Activated CD8-positive, alpha-beta memory T cell treated with anti-CD3 and anti-CD28 coated beads for 4 hours (primary cell): ENCODE measurements around the gene PHYHD1.
"Not testable (repeated sequence)": the region's sequence is repeated elsewhere in the genome, so short reads cannot be mapped to it uniquely, and the experiment has no call there.

Experiments
- DNase-seq, 2 donors: peaks; one replicate each; pipeline ENCODE4 v3.0.0-alpha.2; 2020; ENCODE audit warnings: low read depth in 2 of 2

The PHYHD1 gene

DNA sequence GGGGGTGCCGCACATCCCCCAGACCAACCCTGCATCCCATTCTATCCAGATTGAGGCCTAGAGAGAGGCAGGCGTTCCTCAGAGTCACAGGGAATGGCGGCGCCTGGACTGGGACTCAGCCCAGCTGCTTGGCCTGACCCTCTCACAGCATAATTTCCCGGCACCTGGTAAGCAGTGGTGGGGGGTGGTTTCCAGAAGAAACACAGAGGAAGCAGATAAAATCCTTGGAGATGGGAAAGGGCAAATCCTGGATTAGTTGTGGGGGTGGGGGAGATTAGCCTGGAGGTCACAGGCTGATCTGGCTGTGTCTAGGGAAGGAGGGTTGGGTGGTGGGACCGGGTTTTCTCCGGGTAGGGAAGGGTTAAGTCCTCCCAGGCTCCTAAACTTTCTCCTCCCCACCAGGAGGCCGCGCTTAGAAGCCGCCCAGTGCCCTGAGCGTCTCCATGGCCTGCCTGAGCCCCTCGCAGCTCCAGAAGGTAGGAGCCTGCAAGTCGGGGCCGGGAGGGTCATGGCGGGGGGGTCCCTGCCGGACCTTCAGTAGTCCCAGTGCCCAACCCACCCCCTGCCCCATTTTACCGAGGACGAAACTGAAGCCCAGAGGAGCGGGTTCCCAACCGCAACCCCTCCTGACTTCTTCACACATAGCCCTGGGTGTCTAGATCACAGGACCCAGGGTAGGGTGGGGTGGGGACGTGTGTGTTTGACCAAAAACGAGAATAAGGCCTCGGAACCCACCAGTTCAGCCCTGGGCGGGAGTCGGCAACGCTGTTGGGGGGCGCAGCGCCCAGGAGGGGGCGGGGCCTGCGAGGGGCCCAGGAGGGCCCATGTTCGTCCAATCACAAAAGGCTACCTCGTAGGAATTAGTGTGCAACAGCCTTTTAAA, 1.3 kb downstream of the PHYHD1 start:
- DNase-seq = no peak

DNA sequence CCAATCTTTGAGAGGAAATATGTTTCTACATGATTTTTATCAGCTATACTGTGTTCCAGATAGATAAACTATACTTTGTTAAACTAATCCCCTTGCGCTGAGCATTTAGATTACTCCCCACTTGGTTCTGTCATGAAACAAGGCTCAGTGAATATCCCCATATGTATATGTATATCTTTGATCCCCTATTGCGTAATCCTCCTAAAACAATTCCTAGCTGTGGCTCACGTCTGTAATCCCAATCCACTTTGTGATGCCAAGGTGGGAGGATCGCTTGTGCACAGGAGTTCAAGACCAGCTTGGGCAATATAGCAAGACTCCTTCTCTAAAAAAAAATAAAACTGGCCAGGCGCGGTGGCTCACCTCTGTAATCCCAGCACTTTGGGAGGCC, 2.7 kb downstream of the PHYHD1 start:
- DNase-seq = no peak

- no peak for DNase-seq
These were observed 7.1 kb downstream of the PHYHD1 start for GRCh38 chr9:128927731-128928411.

DNA sequence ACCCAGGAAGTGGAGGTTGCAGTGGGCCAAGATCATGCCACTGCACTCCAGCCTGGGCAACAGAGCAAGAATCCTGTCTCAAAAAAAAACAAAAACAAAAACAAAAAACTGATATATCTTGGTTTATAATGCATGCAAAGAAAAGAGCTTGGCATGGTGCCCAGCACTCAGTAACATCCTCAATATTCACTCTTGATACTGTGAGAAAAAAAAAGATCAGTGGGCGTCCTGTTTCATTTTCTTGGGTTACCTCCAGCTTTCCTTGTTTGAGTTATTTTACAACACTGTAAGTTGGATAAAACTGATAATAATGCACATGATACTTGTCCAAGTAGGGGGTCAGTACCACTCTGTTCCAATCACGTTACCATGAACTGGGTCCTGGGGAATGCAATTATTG, 7.8 kb downstream of the PHYHD1 start:
- DNase-seq = no peak

DNA sequence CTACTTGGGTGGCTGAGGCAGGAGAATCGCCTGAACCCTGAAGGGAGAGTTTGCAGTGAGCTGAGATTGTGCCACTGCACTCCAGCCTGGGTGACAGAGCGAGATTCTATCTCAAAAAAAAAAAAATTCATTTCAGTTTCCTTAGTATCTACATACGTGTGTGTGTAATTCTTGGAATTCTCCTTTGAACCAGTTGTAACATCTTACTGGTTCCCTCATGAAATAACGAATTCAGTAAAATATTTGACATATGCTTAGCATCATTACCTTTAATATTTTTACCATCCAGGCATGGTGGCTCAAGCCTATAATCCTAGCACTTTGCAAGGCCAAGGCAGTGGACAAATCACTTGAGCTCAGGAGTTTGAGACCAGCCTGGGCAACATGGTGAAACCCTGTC, 8.8 kb downstream of the PHYHD1 start:
- no peak for DNase-seq

- DNase-seq = no peak
These were observed 12.9 kb downstream of the PHYHD1 start for GRCh38 chr9:128933731-128934130.

DNA sequence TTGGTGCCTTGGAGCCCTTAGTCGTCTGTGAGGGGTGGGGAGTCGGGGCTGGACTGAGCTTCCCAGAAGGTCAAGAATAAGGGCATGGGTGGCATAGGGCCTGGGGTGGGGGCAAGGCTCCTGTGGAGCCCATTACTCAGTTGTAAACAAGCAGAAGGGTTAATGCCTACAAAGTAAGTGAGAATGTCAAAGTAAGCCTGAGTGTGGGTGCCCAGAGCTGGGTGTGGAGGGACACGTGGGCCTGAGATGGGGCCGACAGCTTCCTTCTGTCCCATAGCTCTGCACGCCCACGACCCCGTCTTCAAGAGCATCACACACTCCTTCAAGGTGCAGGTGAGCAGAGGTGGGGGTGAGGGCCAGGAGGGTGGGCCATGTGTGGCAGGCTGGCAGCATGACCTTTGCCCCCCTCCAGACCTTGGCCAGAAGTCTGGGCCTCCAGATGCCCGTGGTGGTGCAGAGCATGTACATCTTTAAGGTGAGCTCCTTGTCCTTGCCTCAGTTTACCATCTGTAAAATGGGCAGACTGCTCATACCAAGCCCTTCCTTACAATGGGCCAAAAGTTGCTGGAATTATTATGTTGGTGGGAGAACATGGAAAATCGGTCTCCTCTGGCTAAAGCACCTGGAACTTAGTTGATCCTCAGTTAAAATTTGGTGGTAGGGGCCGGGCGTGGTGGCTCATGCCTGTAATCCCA, 15.5 kb downstream of the PHYHD1 start:
- no peak for DNase-seq

DNA sequence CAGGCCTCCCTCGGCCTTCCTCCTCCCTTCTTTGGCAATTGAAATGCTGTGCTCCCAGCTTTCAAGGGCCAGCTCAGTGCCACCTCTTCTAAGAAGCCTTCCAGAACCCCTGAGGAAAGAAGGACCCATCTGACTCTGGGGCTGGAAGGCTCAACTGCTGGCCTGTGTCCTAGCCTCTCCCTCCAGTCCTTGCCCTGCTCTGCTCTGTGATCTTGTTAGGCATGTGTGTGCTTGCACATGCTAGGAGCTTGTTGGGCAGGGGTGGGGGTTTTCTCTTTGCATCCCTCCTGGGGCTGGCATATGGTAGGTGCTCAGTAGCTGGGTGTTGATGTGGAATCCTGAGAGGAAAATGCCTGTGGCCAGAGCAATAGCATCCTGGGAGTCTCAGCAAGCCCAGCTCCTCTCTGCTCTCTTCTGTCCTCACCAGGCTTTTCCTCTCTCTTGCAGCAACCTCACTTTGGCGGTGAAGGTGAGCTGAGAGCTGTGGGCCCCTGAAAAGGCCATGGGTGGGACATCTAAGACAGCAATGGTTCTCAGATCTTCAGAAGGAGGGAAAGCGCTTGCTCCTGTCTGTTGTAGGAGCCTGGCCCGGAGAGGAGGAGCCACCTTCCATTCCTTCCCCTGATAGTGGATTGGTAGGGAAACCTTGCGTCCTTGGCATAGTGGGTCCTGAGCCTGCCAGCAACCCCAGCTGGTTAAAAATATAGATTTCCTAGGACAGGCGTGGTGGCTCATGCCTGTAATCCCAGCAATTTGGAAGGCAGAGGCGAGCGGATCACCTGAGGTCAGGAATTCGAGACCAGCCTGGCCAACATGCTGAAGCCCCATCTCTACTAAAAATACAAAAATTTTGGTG, 16.8 kb downstream of the PHYHD1 start:
- DNase-seq = no peak

DNA sequence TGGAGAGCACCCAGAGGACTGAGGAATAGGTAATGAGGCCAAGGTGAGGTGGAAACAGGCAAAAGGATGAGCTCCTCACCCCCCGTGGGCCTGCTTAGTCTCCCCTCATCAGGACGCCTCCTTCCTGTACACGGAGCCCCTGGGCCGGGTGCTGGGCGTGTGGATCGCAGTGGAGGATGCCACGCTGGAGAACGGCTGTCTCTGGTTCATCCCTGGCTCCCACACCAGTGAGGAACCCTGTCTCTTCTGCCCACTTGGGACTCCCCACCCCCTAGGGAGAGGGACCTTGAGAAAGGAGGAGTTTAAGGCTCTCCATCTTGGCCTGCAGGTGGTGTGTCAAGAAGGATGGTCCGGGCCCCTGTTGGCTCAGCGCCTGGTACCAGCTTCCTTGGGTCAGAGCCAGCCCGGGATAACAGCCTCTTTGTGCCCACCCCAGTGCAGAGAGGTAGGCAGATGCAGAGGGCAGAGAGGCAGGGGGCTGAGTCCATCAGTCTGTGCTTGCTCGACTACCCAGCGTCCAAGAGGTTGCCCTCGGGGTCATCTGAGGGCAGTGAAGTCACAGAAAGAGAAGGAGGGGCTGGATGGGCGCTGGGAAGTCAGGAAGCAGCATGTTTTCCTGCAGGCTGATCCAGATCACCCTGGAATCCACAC, 19.6 kb downstream of the PHYHD1 start:
- no peak for DNase-seq

GRCh38 chr9:128940946-128941755, 20.4 kb downstream of the PHYHD1 start:
- DNase-seq = no peak

- no peak for DNase-seq
These were observed 23.2 kb downstream of the PHYHD1 start for GRCh38 chr9:128943832-128944620.

GRCh38 chr9:128944966-128945365, 24.2 kb downstream of the PHYHD1 start:
- DNase-seq = not testable (repeated sequence)

DNA sequence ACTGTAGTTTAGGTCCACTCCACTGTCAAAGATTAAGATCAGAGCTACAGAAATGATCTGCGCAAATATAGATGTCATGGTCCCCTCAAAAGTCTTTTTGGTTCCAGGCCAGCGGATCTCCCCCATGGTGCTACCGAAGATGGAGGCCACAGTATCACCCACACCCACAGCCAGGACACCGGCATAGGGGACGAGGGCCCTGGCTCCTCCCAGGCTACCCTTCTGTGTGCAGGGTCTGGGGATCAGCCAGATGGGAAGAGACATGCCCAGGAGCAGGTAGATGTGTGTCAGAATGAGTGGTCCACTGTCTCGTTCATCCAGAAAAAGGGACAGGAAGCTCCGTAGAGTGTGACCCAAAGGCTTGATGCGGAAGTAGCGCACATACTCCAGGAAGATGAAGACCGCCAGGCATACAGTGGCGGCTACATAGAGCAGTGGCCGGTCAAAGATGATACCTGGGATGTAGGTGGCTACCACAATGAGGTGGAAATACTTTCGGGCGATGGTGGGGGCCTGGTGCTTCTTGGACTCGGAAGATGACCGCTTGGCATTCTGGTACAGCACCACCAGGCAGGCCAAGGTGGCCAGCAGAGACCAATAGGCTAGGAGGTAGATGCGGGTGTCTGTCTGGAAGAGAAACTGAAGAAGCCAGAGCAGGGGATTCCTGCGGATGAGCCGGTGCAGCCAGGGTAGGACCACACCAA, 25.2 kb downstream of the PHYHD1 start:
- no peak for DNase-seq

DNA sequence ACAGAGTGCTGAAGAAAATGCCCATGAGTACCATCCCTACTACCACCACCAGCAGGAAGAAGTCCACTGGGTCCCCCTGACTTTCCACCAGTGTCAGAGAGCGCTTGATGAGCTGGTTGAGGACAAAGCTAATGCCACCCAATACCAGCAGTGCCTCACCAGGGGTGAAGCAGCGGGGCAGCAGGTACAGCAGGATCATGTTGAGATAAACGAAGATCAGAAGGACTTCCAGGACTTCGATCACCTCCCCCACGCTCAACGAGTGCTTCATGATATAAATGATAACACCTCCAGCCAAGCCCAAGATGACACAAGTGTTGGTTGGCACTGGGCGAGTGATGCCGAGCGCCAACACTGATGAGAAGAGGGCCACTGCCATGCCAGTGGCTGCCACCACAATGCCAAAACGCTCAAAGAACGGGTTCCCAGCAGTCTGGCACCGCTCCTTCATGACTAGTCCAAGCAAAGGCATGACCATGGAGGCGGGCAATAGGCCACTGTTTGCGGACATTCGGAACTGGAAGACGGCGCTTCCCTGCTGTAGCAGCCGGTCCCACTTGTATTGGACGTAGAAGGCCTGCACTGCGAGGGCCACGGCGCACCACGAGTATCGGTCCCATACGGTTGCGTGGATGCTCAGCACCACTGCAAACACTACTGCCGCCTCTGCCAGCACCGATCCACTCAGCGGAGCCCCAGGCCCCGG, 25.9 kb downstream of the PHYHD1 start:
- no peak for DNase-seq

DNA sequence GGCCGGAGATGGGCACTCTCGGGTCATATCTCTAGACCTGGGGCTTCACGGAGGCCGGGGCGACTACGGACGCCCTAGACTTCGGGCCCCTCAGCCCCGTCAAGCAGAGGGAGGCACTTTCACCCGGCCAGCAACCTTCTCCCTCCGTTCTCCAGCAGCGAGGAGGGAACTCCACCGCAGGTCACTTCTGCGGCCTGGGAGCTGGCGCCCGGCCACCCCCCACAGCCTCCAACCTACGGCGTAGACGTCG, 26.4 kb downstream of the PHYHD1 start:
- no peak for DNase-seq

DNA sequence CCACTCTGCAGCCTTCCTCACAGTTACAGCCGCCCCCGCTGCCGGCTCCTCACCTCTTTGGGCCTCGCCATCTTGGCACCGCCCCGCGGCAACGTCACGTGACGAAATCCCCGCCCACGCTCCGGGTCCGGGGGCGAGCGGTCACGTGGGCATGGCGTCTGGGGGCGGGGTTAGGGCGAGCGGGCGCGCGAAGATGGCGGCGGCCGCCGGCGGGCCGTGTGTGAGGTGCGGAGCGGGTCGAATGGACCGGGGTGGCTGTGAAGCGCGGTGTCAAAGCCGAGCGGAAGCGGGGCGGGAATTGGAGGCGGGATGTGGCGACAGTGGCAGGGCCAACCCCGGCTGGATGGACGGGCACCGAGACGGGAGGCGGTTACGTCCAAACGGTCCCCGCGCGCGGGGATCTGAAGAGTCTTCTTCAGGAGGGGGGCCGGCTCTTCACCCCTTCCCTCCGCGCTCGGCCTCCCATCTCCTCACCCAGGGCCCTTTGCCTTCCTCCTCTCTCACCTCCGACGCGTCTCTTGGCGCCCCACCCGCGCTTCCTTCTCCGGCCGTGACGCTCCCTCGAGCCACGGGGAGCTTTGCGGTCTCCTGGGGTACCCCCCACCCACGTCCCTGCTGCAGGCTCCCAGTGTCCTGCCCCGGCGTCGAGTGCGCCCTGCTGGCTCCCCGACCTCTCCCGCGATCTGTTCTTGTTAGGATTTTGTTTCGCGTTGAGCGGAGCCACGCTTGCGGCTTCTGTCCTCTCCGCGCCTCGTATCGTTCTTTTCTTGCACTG, 26.9 kb downstream of the PHYHD1 start, which contains the start of the genes DOLK and NUP188:
Gene DOLK (minus strand): TSS at position 77 of the 775 bp plus-strand sequence. CDS start 300 bp downstream, outside the sequence.
Gene NUP188 (plus strand): TSS at position 173 of the 775 bp plus-strand sequence. CDS start 21 bp downstream, at position 194.
- peak; percentile 97 to 99 for DNase-seq

- DNase-seq = not testable (repeated sequence)
These were observed 40.6 kb downstream of the PHYHD1 start for GRCh38 chr9:128961403-128961802.
